ENCODE results near the gene LRMDA.
A peak's percentile ranks its signal among the peaks of the same experiment; 100 is the strongest.

The LRMDA gene

GRCh38 chr10:75939541-75939940 lies 508.1 kb downstream of the LRMDA start:
- DNase-seq, result no peak

- DNase-seq, result no peak
Observed at GRCh38 chr10:75940742-75941141, 509.3 kb downstream of the LRMDA start.

GRCh38 chr10:75941223-75941801 lies 509.9 kb downstream of the LRMDA start:
- DNase-seq, result peak; percentile 70

GRCh38 chr10:75944061-75944460 lies 512.6 kb downstream of the LRMDA start:
- DNase-seq, result no peak

- DNase-seq, result no peak
Observed at GRCh38 chr10:75948583-75948982, 517.2 kb downstream of the LRMDA start.

- DNase-seq, result no peak
Observed at GRCh38 chr10:75950307-75950706, 518.9 kb downstream of the LRMDA start.

- DNase-seq, result no peak
Observed at GRCh38 chr10:75950997-75951589, 519.7 kb downstream of the LRMDA start.

- DNase-seq, result no peak
Observed at GRCh38 chr10:75951627-75952026, 520.2 kb downstream of the LRMDA start.

GRCh38 chr10:75952093-75952492 lies 520.7 kb downstream of the LRMDA start:
- DNase-seq, result no peak

GRCh38 chr10:75954486-75954885 lies 523.1 kb downstream of the LRMDA start:
- no peak for DNase-seq

GRCh38 chr10:75955973-75956502 lies 524.6 kb downstream of the LRMDA start:
- DNase-seq, result no peak

- no peak for DNase-seq
Observed at GRCh38 chr10:75956624-75957023, 525.2 kb downstream of the LRMDA start.

- DNase-seq, result no peak
Observed at GRCh38 chr10:75957314-75958120, 526.1 kb downstream of the LRMDA start.

- no peak for DNase-seq
Observed at GRCh38 chr10:75959209-75959608, 527.8 kb downstream of the LRMDA start.

GRCh38 chr10:75959912-75960311 lies 528.5 kb downstream of the LRMDA start:
- no peak for DNase-seq

GRCh38 chr10:75962395-75963061 lies 531.1 kb downstream of the LRMDA start:
- no peak for DNase-seq

GRCh38 chr10:75967491-75967890 lies 536.1 kb downstream of the LRMDA start:
- no peak for DNase-seq

GRCh38 chr10:75969031-75969430 lies 537.6 kb downstream of the LRMDA start:
- no peak for DNase-seq

GRCh38 chr10:75971402-75972211 lies 540.2 kb downstream of the LRMDA start:
- DNase-seq, result no peak

- DNase-seq, result no peak
Observed at GRCh38 chr10:75972491-75973276, 541.3 kb downstream of the LRMDA start.

- DNase-seq, result no peak
Observed at GRCh38 chr10:75974080-75974479, 542.7 kb downstream of the LRMDA start.

- DNase-seq, result no peak
Observed at GRCh38 chr10:75976681-75977080, 545.3 kb downstream of the LRMDA start.

All from DMS79 (cell line).